ENCODE data around the gene MMAA.
"Not testable (repeated sequence)": the region's sequence is repeated elsewhere in the genome, so short reads cannot be mapped to it uniquely, and the experiment has no call there.

- TF ChIP-seq MEF2D (tag; conservative IDR thresholded peaks at IDR 0.05; ENCODE audit: low read depth); CTCF (IDR thresholded peaks at IDR 0.05 in 2 of 3, conservative IDR thresholded peaks at IDR 0.05 in 1 of 3; ENCODE audit: insufficient read depth in 2 of 3, low read depth in 1 of 3, low read length in 3 of 3); ZBTB11 (CRISPR knock-in tag; IDR thresholded peaks at IDR 0.05); ZNF518B (CRISPR knock-in tag; IDR thresholded peaks at IDR 0.05); POLR2A (conservative IDR thresholded peaks at IDR 0.05); TAF1 (IDR thresholded peaks at IDR 0.05; ENCODE audit: control insufficient read depth, extremely low read depth, insufficient read depth, low read length, severe bottlenecking); ZKSCAN1 (IDR thresholded peaks at IDR 0.05; ENCODE audit: low read depth, low read length); RFX5 (IDR thresholded peaks at IDR 0.05; ENCODE audit: low read depth, low read length); JUN (IDR thresholded peaks at IDR 0.05; ENCODE audit: borderline replicate concordance, low read depth, low read length); JUN (CRISPR knock-in tag; IDR thresholded peaks at IDR 0.05; ENCODE audit: borderline replicate concordance): not testable (repeated sequence)
These were observed 29.8 kb upstream of the MMAA start for GRCh38 chr4:145589381-145589780.
